Measurements from ENCODE around the gene MEIS2.

MEIS2 gene

GRCh38 chr15:37112971-37113670 is 12.8 kb upstream of the MEIS2 start:
- no peak for DNase-seq (ENCODE audit: low read depth)

GRCh38 chr15:37112171-37112570 is 11.8 kb upstream of the MEIS2 start:
- DNase-seq (ENCODE audit: low read depth): no peak

- DNase-seq (ENCODE audit: low read depth): no peak
These were observed 11.0 kb upstream of the MEIS2 start for GRCh38 chr15:37111427-37111717.

- no peak for DNase-seq (ENCODE audit: low read depth)
These were observed 9.7 kb upstream of the MEIS2 start for GRCh38 chr15:37109872-37110572.

- DNase-seq (ENCODE audit: low read depth): no peak
These were observed 9.0 kb upstream of the MEIS2 start for GRCh38 chr15:37109168-37109871.

- no peak for DNase-seq (ENCODE audit: low read depth)
These were observed 8.2 kb upstream of the MEIS2 start for GRCh38 chr15:37108381-37109167.

GRCh38 chr15:37107744-37108380 is 7.5 kb upstream of the MEIS2 start:
- DNase-seq (ENCODE audit: low read depth): no peak

- no peak for DNase-seq (ENCODE audit: low read depth)
These were observed 6.9 kb upstream of the MEIS2 start for GRCh38 chr15:37107071-37107743.

GRCh38 chr15:37106490-37107001 is 6.2 kb upstream of the MEIS2 start:
- DNase-seq (ENCODE audit: low read depth): no peak

GRCh38 chr15:37105889-37106288 is 5.5 kb upstream of the MEIS2 start:
- no peak for DNase-seq (ENCODE audit: low read depth)

- DNase-seq (ENCODE audit: low read depth): no peak
These were observed 4.7 kb upstream of the MEIS2 start for GRCh38 chr15:37105029-37105428.

GRCh38 chr15:37104424-37104981 is 4.2 kb upstream of the MEIS2 start:
- no peak for DNase-seq (ENCODE audit: low read depth)

GRCh38 chr15:37103475-37104423 is 3.4 kb upstream of the MEIS2 start:
- DNase-seq (ENCODE audit: low read depth): no peak

GRCh38 chr15:37103163-37103435 is 2.8 kb upstream of the MEIS2 start:
- no peak for DNase-seq (ENCODE audit: low read depth)

GRCh38 chr15:37102305-37103162 is 2.2 kb upstream of the MEIS2 start:
- no peak for DNase-seq (ENCODE audit: low read depth)

- DNase-seq (ENCODE audit: low read depth): no peak
These were observed 1.6 kb upstream of the MEIS2 start for GRCh38 chr15:37101980-37102304.

- DNase-seq (ENCODE audit: low read depth): no peak
These were observed 542 bp upstream of the MEIS2 start for GRCh38 chr15:37100966-37101215.

GRCh38 chr15:37099319-37100108 is 835 bp downstream of the MEIS2 start:
- DNase-seq (ENCODE audit: low read depth): no peak
